ENCODE measurements around the gene PKD1. TPM values are rescaled to one million over a fixed set of nuclear protein-coding genes. Genes with fewer than 3 reads are reported as not detected.
A peak's percentile ranks its signal among the peaks of the same experiment; 100 is the strongest.

The PKD1 gene
- total RNA-seq, 1 experiment from 2014 or later, result 82.0 TPM

DNA sequence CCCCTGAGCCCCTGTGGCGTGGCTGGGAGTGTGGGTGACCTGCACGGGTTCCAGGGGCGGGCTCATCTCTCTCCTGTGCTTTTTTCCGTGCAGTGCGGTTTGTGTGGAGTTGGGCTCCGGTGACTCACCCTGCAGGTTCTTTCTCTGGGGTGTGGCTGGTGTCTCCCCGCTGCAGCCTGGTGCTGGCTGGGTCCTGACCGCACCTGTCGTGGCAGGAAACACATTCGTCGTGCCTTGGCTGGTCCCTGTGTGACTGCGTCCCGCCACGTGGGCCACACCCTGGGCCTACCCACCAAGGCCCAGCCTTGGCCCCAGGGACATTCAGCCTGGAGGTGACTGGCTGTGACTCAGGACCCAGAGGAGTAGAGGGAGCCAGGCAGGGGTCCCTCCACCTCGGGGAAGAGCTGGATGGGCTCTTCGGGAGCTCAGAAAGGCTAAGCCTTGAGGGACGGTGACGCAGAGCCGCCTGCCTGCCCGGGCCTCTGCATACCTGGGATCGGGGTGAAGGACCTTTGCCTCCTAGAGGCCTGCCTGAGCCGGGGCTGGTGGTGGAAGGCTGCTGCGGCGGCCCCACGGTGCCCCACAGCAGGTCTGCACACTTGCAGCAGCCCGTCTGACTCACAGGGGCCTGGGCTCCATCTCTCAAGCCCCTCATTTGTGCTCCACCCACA, 27.6 kb upstream of the PKD1 start:
- peak overlapping the region; percentile 78 for H3K27ac Mint-ChIP-seq (ENCODE audit: unreplicated experiment)
- peak overlapping the region; percentile 58 for H3K4me3 Mint-ChIP-seq (ENCODE audit: low read depth, unreplicated experiment)

GRCh38 chr16:2162676-2163118, 27.0 kb upstream of the PKD1 start:
- H3K9me3 Mint-ChIP-seq (ENCODE audit: low read depth, unreplicated experiment), result no peaks in the 10 kb centered on the region
- H3K4me1 Mint-ChIP-seq (ENCODE audit: low read depth, unreplicated experiment), result peaks cover 46% of the 10 kb centered on the region
- DNase-seq, result peak; percentile 58
- intact Hi-C loops (cut with micrococcal nuclease; ENCODE audit: unreplicated experiment), result no loop called here
- H3K27ac Mint-ChIP-seq (ENCODE audit: unreplicated experiment), result peak overlapping the region; percentile 78
- peak overlapping the region; percentile 58 for H3K4me3 Mint-ChIP-seq (ENCODE audit: low read depth, unreplicated experiment)
- peaks cover 39% of the 10 kb centered on the region for H3K36me3 Mint-ChIP-seq (ENCODE audit: insufficient read depth, unreplicated experiment)
- CTCF ChIA-PET, result interaction anchor here (0.9 kb wide), 1 partner anchor 126 kb away, joined by 3 read pairs; no protein-coding TSS in a partner anchor
- no peaks in the 10 kb centered on the region for H3K27me3 Mint-ChIP-seq (ENCODE audit: unreplicated experiment)
- TF ChIP-seq, protein P1, sequence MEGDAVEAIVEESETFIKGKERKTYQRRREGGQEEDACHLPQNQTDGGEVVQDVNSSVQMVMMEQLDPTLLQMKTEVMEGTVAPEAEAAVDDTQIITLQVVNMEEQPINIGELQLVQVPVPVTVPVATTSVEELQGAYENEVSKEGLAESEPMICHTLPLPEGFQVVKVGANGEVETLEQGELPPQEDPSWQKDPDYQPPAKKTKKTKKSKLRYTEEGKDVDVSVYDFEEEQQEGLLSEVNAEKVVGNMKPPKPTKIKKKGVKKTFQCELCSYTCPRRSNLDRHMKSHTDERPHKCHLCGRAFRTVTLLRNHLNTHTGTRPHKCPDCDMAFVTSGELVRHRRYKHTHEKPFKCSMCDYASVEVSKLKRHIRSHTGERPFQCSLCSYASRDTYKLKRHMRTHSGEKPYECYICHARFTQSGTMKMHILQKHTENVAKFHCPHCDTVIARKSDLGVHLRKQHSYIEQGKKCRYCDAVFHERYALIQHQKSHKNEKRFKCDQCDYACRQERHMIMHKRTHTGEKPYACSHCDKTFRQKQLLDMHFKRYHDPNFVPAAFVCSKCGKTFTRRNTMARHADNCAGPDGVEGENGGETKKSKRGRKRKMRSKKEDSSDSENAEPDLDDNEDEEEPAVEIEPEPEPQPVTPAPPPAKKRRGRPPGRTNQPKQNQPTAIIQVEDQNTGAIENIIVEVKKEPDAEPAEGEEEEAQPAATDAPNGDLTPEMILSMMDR (IDR thresholded peaks at IDR 0.05; ENCODE audit: unreplicated experiment), result no peak
- BruUV-seq (replicated peaks), result no TSS peak

More for the DNA sequence above, 27.6 kb upstream of the PKD1 start:
- CTCF ChIA-PET, result interaction anchor here (0.6 to 1.0 kb wide), 4 partner anchors 10 to 52 kb away, joined by 3 read pairs; partner anchors contain the start of gene PGP
- Mint-ChIP-seq H3K4me1 (ENCODE audit: low read depth, unreplicated experiment) (peaks cover 41% of the 10 kb centered on the region), H3K27me3 (ENCODE audit: unreplicated experiment) (no peaks in the 10 kb centered on the region), H3K36me3 (ENCODE audit: insufficient read depth, unreplicated experiment) (peaks cover 38% of the 10 kb centered on the region), H3K9me3 (ENCODE audit: low read depth, unreplicated experiment) (no peaks in the 10 kb centered on the region)
- TF ChIP-seq, protein P1 (IDR thresholded peaks at IDR 0.05; ENCODE audit: unreplicated experiment), result no peak
- intact Hi-C loops (cut with micrococcal nuclease; ENCODE audit: unreplicated experiment), result no loop called here
- DNase-seq, result peak; percentile 89
- BruUV-seq (replicated peaks), result no TSS peak

GRCh38 chr16:2161911-2162310, 26.2 kb upstream of the PKD1 start:
- intact Hi-C loops (cut with micrococcal nuclease; ENCODE audit: unreplicated experiment), result no loop called here
- H3K4me3 Mint-ChIP-seq (ENCODE audit: low read depth, unreplicated experiment), result peak overlapping the region; percentile 21
- TF ChIP-seq, protein P1 (IDR thresholded peaks at IDR 0.05; ENCODE audit: unreplicated experiment), result no peak
- H3K4me1 Mint-ChIP-seq (ENCODE audit: low read depth, unreplicated experiment), result peaks cover 54% of the 10 kb centered on the region
- no peaks in the 10 kb centered on the region for H3K27me3 Mint-ChIP-seq (ENCODE audit: unreplicated experiment)
- no peak for DNase-seq
- peaks cover 44% of the 10 kb centered on the region for H3K36me3 Mint-ChIP-seq (ENCODE audit: insufficient read depth, unreplicated experiment)
- CTCF ChIA-PET, result interaction anchor here (0.9 kb wide), 1 partner anchor 126 kb away, joined by 3 read pairs; no protein-coding TSS in a partner anchor
- no peaks in the 10 kb centered on the region for H3K9me3 Mint-ChIP-seq (ENCODE audit: low read depth, unreplicated experiment)
- BruUV-seq (replicated peaks), result no TSS peak
- no peak overlapping the region for H3K27ac Mint-ChIP-seq (ENCODE audit: unreplicated experiment)

DNA sequence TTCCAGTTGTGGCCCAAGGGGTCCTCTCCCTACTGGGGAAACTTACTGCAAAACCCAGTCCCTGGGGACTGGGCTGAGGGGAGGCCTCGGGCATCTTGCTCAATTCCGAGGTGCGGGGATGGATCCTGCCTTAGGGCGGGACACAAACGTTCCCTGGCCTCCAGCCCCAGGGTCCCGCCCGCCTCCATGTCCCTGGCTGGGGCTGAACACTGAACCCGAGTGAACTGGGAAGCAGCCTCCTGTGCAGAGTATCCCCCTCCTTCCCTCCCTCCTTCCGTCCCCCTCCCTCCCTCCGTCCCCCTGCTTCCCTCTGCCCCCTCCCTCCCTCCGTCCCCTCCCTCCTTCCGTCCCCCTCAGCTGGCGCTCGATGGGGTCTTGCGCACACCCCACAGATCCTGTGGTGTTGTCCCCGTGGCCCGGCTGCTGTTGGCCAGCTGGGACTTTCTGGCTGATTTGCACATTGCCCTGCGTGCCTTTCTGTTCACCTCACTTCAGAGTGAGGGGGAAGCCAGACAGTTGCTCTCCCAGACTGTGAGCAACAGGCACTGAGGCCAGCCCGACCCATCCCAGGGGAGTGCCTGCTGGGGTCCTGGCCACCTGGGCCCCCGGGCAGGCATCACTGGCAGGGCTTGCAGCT, 25.3 kb upstream of the PKD1 start:
- CTCF ChIA-PET, result no interaction called here
- no TSS peak for BruUV-seq (replicated peaks)
- Mint-ChIP-seq H3K27ac (ENCODE audit: unreplicated experiment) (no peak overlapping the region), H3K4me1 (ENCODE audit: low read depth, unreplicated experiment) (peaks cover 59% of the 10 kb centered on the region), H3K27me3 (ENCODE audit: unreplicated experiment) (no peaks in the 10 kb centered on the region), H3K9me3 (ENCODE audit: low read depth, unreplicated experiment) (no peaks in the 10 kb centered on the region), H3K4me3 (ENCODE audit: low read depth, unreplicated experiment) (no peak overlapping the region), H3K36me3 (ENCODE audit: insufficient read depth, unreplicated experiment) (peaks cover 46% of the 10 kb centered on the region)
- no peak for DNase-seq
- intact Hi-C loops (cut with micrococcal nuclease; ENCODE audit: unreplicated experiment), result no loop called here
- TF ChIP-seq, protein P1 (IDR thresholded peaks at IDR 0.05; ENCODE audit: unreplicated experiment), result no peak
